ENCODE measurements around the gene YES1. TPM values are rescaled to one million over a fixed set of nuclear protein-coding genes. Genes with fewer than 3 reads are reported as not detected.

Gene YES1
- total and polyA plus RNA-seq, 2 donors (not counting 3 experiments of a cell fraction or from before 2014, with no cell fraction given), result 16.5 to 92.3 TPM

- H3K36me3 ChIP-seq (ENCODE audit: control insufficient read depth in 2 of 2, extremely low read depth in 1 of 2, insufficient read depth in 2 of 2, low read length in 2 of 2), result peaks cover 0 to 5% of the 10 kb centered on the region in 2 experiments
- no peak overlapping the region for H3K9ac ChIP-seq (replicated peaks; ENCODE audit: extremely low read depth, insufficient read depth, low read length)
- DNase-seq (ENCODE audit: low read depth, low spot score) (no peak), FAIRE-seq (no peak)
- no peak overlapping the region for H3K4me3 ChIP-seq (replicated peaks in 1 of 3; ENCODE audit: insufficient read depth in 1 of 3, low read depth in 1 of 3, low read length in 3 of 3)
- ChIA-PET CTCF (interaction anchor here (0.8 to 2.3 kb wide), 4 partner anchors 15 to 124 kb away, joined by 3 to 10 read pairs (median 4); no protein-coding TSS in a partner anchor), POLR2A (no interaction called here)
- TF ChIP-seq EZH2 (IDR thresholded peaks at IDR 0.05; ENCODE audit: borderline replicate concordance, low read depth, low read length, severe bottlenecking) (no peak), FOS (IDR thresholded peaks at IDR 0.05; ENCODE audit: borderline replicate concordance, insufficient read depth, low read length) (no peak), POLR2AphosphoS5 (IDR thresholded peaks at IDR 0.05; ENCODE audit: insufficient read depth, low read depth, low read length) (no peak), JUN (IDR thresholded peaks at IDR 0.05; ENCODE audit: borderline replicate concordance, insufficient read depth, insufficient read length, low read depth) (no peak), GATA2 (IDR thresholded peaks at IDR 0.05; ENCODE audit: insufficient read depth, insufficient read length, low read depth, low read length) (no peak), MAX (IDR thresholded peaks at IDR 0.05; ENCODE audit: insufficient read depth, insufficient read length) (no peak), POLR2A (IDR thresholded peaks at IDR 0.05; ENCODE audit: low read depth, low read length) (no peak), MYC (IDR thresholded peaks at IDR 0.05; ENCODE audit: low read depth, low read length) (no peak)
- TF ChIP-seq, protein P1, sequence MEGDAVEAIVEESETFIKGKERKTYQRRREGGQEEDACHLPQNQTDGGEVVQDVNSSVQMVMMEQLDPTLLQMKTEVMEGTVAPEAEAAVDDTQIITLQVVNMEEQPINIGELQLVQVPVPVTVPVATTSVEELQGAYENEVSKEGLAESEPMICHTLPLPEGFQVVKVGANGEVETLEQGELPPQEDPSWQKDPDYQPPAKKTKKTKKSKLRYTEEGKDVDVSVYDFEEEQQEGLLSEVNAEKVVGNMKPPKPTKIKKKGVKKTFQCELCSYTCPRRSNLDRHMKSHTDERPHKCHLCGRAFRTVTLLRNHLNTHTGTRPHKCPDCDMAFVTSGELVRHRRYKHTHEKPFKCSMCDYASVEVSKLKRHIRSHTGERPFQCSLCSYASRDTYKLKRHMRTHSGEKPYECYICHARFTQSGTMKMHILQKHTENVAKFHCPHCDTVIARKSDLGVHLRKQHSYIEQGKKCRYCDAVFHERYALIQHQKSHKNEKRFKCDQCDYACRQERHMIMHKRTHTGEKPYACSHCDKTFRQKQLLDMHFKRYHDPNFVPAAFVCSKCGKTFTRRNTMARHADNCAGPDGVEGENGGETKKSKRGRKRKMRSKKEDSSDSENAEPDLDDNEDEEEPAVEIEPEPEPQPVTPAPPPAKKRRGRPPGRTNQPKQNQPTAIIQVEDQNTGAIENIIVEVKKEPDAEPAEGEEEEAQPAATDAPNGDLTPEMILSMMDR (IDR thresholded peaks at IDR 0.05; ENCODE audit: extremely low read depth in 1 of 2, insufficient read depth in 1 of 2, low read depth in 1 of 2, low read length in 2 of 2), result no peak
- no peak overlapping the region for H3K4me2 ChIP-seq (ENCODE audit: insufficient read depth, low read length)
- dilution Hi-C loops (cut with MboI; ENCODE audit: extremely low pct_ligation_motif_present, low sequenced_read_pairs), result no loop called here
- intact Hi-C loops (cut with micrococcal nuclease), result no loop called here
- H3K79me2 ChIP-seq (ENCODE audit: control insufficient read depth, insufficient read depth, low read length), result peaks cover 44% of the 10 kb centered on the region
- H3K27me3 ChIP-seq (ENCODE audit: control insufficient read depth in 2 of 2, insufficient read depth in 2 of 2, low read length in 2 of 2), result no peaks in the 10 kb centered on the region
- peaks cover 11% of the 10 kb centered on the region for H3K4me1 ChIP-seq (ENCODE audit: control insufficient read depth, extremely low read depth, insufficient read depth, low read length)
- H4K20me1 ChIP-seq (replicated peaks; ENCODE audit: control insufficient read depth, extremely low read depth, insufficient read depth, low read length), result no peaks in the 10 kb centered on the region
- no peak overlapping the region for H2AFZ ChIP-seq (ENCODE audit: low read depth, low read length)
- H3K9me1 ChIP-seq (replicated peaks; ENCODE audit: control insufficient read depth, extremely low read depth, insufficient read depth, low read length), result no peaks in the 10 kb centered on the region
- no TSS peak for BruUV-seq (replicated peaks)
- H3K9me3 ChIP-seq (replicated peaks; ENCODE audit: control insufficient read depth, insufficient read depth, low read length), result no peaks in the 10 kb centered on the region
- no peak overlapping the region for H3K27ac ChIP-seq (ENCODE audit: insufficient read depth, low read depth, low read length)
Observed at GRCh38 chr18:708096-708495, 103.9 kb downstream of the YES1 start.

Data from endothelial cell of umbilical vein (primary cell).